GM23338 (cell line): ENCODE data around the gene TMEM98. TPM values are rescaled to one million over a fixed set of nuclear protein-coding genes. Genes with fewer than 3 reads are reported as not detected.

ENCODE experiments used
- ATAC-seq: fragments of 200-7000 bp; cut with Tn5 transposase; 3 replicates; pipeline ENCODE4 v1.9.1; 2020
- DNase-seq: peaks from one replicate; pipeline ENCODE4 v3.0.0-alpha.2; 2015; ENCODE audit warnings: low spot score
- H2AFZ ChIP-seq: fragments of 200-600 bp; sonication (generic); 2 replicates; pipeline ENCODE4 v1.8.0; 2016; ENCODE audit warnings: antibody characterized with exemption, mild to moderate bottlenecking, moderate library complexity
- H3F3A ChIP-seq: fragments of 200-600 bp; sonication (generic); replicated peaks from 2 replicates; pipeline ENCODE4 v1.8.0; 2017; ENCODE audit warnings: antibody characterized with exemption, mixed run types, low read depth
- H3K27ac ChIP-seq: fragments of 200-600 bp; sonication (generic); 2 replicates; pipeline ENCODE4 v1.6.1; 2016; ENCODE audit warnings: low read depth
- H3K27me3 ChIP-seq: fragments of 200-600 bp; sonication (generic); 2 replicates; pipeline ENCODE4 v1.8.0; 2016; ENCODE audit warnings: mild to moderate bottlenecking, mixed run types, moderate library complexity; ENCODE audit not compliant: insufficient read depth
- H3K36me3 ChIP-seq: fragments of 200-600 bp; sonication (generic); 2 replicates; pipeline ENCODE4 v1.8.0; 2016; ENCODE audit warnings: mild to moderate bottlenecking; ENCODE audit not compliant: insufficient read depth
- H3K4me1 ChIP-seq: fragments of 200-600 bp; sonication (generic); 2 replicates; pipeline ENCODE4 v1.8.0; 2016; ENCODE audit warnings: mild to moderate bottlenecking, moderate library complexity; ENCODE audit not compliant: insufficient read depth
- H3K4me2 ChIP-seq: fragments of 200-600 bp; sonication (generic); 2 replicates; pipeline ENCODE4 v1.7.1; 2017; ENCODE audit warnings: mixed run types
- H3K4me3 ChIP-seq: fragments of 200-600 bp; sonication (generic); 2 replicates; pipeline ENCODE4 v1.6.1; 2016; ENCODE audit warnings: mixed run types
- H3K79me2 ChIP-seq: fragments of 200-600 bp; sonication (generic); replicated peaks from 2 replicates; pipeline ENCODE4 v1.8.0; 2017; ENCODE audit warnings: mild to moderate bottlenecking; ENCODE audit not compliant: insufficient read depth
- H3K9me2 ChIP-seq: fragments of 200-600 bp; sonication (generic); 2 replicates; pipeline ENCODE4 v1.8.0; 2017; ENCODE audit not compliant: insufficient read depth
- H4K20me1 ChIP-seq: fragments of 200-600 bp; sonication (generic); replicated peaks from 2 replicates; pipeline ENCODE4 v1.8.0; 2017; ENCODE audit warnings: mild to moderate bottlenecking; ENCODE audit not compliant: insufficient read depth
- H3K27ac Mint-ChIP-seq: 2 replicates; pipeline ENCODE4 v1.8.0; 2020; ENCODE audit warnings: inconsistent platforms, mild to moderate bottlenecking, moderate library complexity, mixed read lengths
- H3K27me3 Mint-ChIP-seq: 3 replicates; pipeline ENCODE4 v1.8.0; 2022; ENCODE audit warnings: low read depth, mild to moderate bottlenecking, moderate library complexity, mixed read lengths, inconsistent platforms; ENCODE audit not compliant: insufficient read depth, poor library complexity
- H3K36me3 Mint-ChIP-seq: 3 replicates; pipeline ENCODE4 v1.8.0; 2021; ENCODE audit warnings: low read depth, mild to moderate bottlenecking, inconsistent platforms, moderate library complexity, mixed read lengths
- H3K4me1 Mint-ChIP-seq: 3 replicates; pipeline ENCODE4 v1.8.0; 2020; ENCODE audit warnings: mild to moderate bottlenecking, inconsistent platforms, mixed read lengths
- H3K4me3 Mint-ChIP-seq: 3 replicates; pipeline ENCODE4 v1.8.0; 2021; ENCODE audit warnings: moderate library complexity, mild to moderate bottlenecking, inconsistent platforms, mixed read lengths
- H3K9me3 Mint-ChIP-seq: 3 replicates; pipeline ENCODE4 v1.8.0; 2020; ENCODE audit warnings: moderate library complexity, mild to moderate bottlenecking, inconsistent platforms, mixed read lengths
- CREB1 ChIP-seq: fragments of 250-450 bp; sonication (Bioruptor Pico); IDR thresholded peaks from 2 replicates; pipeline ENCODE4 v1.5.0; 2020; ENCODE audit warnings: low read depth, mild to moderate bottlenecking, moderate library complexity
- EZH2 ChIP-seq: fragments of 200-600 bp; sonication (generic); IDR thresholded peaks from one replicate; pipeline ENCODE4 v1.8.0; 2017; ENCODE audit warnings: antibody characterized with exemption, mild to moderate bottlenecking, low read depth; ENCODE audit not compliant: unreplicated experiment
- EZH2phosphoT487 ChIP-seq: fragments of 200-600 bp; sonication (generic); IDR thresholded peaks from one replicate; pipeline ENCODE4 v1.8.1; 2018; ENCODE audit warnings: antibody characterized with exemption; ENCODE audit not compliant: unreplicated experiment
- JUNB ChIP-seq: IDR thresholded peaks from one replicate; pipeline ENCODE4 v1.6.1; 2016; ENCODE audit warnings: antibody characterized with exemption; ENCODE audit not compliant: unreplicated experiment
- NANOG ChIP-seq: IDR thresholded peaks from 2 replicates; pipeline ENCODE4 v1.6.1; 2016; ENCODE audit warnings: antibody characterized with exemption, borderline replicate concordance
- POLR2AphosphoS5 ChIP-seq: IDR thresholded peaks from 2 replicates; pipeline ENCODE4 v1.6.1; 2016; ENCODE audit warnings: antibody characterized with exemption, low read depth
- STAT1 ChIP-seq: IDR thresholded peaks from one replicate; pipeline ENCODE4 v1.6.1; 2016; ENCODE audit warnings: antibody characterized with exemption; ENCODE audit not compliant: unreplicated experiment
- ZNF114 ChIP-seq: fragments of 250-450 bp; sonication (Bioruptor Pico); IDR thresholded peaks from 2 replicates; pipeline ENCODE4 v1.5.0; 2020; ENCODE audit warnings: mild to moderate bottlenecking, moderate library complexity
- ZNF331 ChIP-seq: fragments of 250-450 bp; sonication (Bioruptor Pico); IDR thresholded peaks from 2 replicates; pipeline ENCODE4 v1.5.0; 2020; ENCODE audit warnings: low read depth, mild to moderate bottlenecking, moderate library complexity
- polyA plus RNA-seq: library from polyadenylated mRNA; unstranded; fragments of >200 nt; fragmentation: Nextera tagmentation; extraction: Ambion mirVana; gene quantifications from 2 replicates; pipeline ENCODE4 v1.2.1, GENCODE V29; 2016
- total RNA-seq: library from RNA; depleted of rRNA; stranded (reverse); fragments of >200 nt; shearing (Covaris generic); gene quantifications from 2 replicates; pipeline ENCODE4 v1.2.3, GENCODE V29; 2014
- TF ChIP-seq, protein P1 (sequence below): fragments of 250-450 bp; sonication (Bioruptor Pico); IDR thresholded peaks from 2 replicates; pipeline ENCODE4 v1.5.0; 2020; ENCODE audit warnings: mild to moderate bottlenecking, moderate library complexity
- TF ChIP-seq, protein P2 (sequence below), 2 experiments: fragments of 200-600 bp in 1 of 2; sonication (generic) in 1 of 2; conservative IDR thresholded peaks; 2 replicates each; pipeline versions ENCODE4 v1.5.1 to v1.6.1; 2016 to 2017; ENCODE audit warnings: antibody characterized with exemption in 2 of 2, low read depth in 2 of 2, mild to moderate bottlenecking in 2 of 2, moderate library complexity in 1 of 2
- TF ChIP-seq, protein P3 (sequence below): IDR thresholded peaks from 2 replicates; pipeline ENCODE4 v1.6.1; 2016; ENCODE audit warnings: antibody characterized with exemption
- TF ChIP-seq, protein P4 (sequence below): IDR thresholded peaks from one replicate; pipeline ENCODE4 v1.6.1; 2018; ENCODE audit warnings: antibody characterized with exemption; ENCODE audit not compliant: unreplicated experiment

The TMEM98 gene
- total and polyA plus RNA-seq, 2 experiments from 2014 or later = 60.4 to 94.8 TPM

DNA sequence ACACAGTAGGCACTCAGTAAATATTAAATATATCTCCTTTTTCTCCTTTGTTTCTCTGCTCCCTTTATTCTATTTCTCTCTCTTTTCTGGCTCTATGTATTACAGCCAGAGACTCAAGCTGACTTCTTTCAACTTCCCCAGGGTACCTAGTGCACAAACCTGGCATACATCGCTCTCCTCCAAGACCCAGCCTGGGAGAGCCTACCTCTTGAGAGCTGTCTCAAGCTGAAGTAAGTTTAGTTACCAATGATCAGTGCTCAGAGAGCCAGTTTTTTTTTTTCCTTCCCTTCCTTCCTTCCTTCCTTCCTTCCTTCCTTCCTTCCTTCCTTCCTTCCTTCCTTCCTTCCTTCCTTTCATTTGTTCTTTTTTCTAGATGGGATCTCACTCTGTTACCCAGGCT lies 19.8 kb downstream of the TMEM98 start:
- Histone ChIP-seq H3K4me1 (peaks cover 3% of the 10 kb centered on the region; the same call in 1 of the 2 replicates), H4K20me1 (no peaks in the 10 kb centered on the region), H3K36me3 (no peaks in the 10 kb centered on the region), H3K4me2 (no peak overlapping the region), H3K9me2 (no peaks in the 10 kb centered on the region; the same call in 1 of the 2 replicates), H3F3A (no peaks in the 10 kb centered on the region), H3K79me2 (no peaks in the 10 kb centered on the region), H3K27me3 (no peaks in the 10 kb centered on the region), H3K27ac (no peak overlapping the region), H2AFZ (no peak overlapping the region), H3K4me3 (no peak overlapping the region)
- TF ChIP-seq NANOG (no peak), EZH2phosphoT487 (no peak), CREB1 (CRISPR knock-in tag) (no peak), ZNF331 (CRISPR knock-in tag) (no peak), STAT1 (no peak), EZH2 (no peak), POLR2AphosphoS5 (no peak), JUNB (no peak), ZNF114 (no peak)
- TF ChIP-seq, protein P1, sequence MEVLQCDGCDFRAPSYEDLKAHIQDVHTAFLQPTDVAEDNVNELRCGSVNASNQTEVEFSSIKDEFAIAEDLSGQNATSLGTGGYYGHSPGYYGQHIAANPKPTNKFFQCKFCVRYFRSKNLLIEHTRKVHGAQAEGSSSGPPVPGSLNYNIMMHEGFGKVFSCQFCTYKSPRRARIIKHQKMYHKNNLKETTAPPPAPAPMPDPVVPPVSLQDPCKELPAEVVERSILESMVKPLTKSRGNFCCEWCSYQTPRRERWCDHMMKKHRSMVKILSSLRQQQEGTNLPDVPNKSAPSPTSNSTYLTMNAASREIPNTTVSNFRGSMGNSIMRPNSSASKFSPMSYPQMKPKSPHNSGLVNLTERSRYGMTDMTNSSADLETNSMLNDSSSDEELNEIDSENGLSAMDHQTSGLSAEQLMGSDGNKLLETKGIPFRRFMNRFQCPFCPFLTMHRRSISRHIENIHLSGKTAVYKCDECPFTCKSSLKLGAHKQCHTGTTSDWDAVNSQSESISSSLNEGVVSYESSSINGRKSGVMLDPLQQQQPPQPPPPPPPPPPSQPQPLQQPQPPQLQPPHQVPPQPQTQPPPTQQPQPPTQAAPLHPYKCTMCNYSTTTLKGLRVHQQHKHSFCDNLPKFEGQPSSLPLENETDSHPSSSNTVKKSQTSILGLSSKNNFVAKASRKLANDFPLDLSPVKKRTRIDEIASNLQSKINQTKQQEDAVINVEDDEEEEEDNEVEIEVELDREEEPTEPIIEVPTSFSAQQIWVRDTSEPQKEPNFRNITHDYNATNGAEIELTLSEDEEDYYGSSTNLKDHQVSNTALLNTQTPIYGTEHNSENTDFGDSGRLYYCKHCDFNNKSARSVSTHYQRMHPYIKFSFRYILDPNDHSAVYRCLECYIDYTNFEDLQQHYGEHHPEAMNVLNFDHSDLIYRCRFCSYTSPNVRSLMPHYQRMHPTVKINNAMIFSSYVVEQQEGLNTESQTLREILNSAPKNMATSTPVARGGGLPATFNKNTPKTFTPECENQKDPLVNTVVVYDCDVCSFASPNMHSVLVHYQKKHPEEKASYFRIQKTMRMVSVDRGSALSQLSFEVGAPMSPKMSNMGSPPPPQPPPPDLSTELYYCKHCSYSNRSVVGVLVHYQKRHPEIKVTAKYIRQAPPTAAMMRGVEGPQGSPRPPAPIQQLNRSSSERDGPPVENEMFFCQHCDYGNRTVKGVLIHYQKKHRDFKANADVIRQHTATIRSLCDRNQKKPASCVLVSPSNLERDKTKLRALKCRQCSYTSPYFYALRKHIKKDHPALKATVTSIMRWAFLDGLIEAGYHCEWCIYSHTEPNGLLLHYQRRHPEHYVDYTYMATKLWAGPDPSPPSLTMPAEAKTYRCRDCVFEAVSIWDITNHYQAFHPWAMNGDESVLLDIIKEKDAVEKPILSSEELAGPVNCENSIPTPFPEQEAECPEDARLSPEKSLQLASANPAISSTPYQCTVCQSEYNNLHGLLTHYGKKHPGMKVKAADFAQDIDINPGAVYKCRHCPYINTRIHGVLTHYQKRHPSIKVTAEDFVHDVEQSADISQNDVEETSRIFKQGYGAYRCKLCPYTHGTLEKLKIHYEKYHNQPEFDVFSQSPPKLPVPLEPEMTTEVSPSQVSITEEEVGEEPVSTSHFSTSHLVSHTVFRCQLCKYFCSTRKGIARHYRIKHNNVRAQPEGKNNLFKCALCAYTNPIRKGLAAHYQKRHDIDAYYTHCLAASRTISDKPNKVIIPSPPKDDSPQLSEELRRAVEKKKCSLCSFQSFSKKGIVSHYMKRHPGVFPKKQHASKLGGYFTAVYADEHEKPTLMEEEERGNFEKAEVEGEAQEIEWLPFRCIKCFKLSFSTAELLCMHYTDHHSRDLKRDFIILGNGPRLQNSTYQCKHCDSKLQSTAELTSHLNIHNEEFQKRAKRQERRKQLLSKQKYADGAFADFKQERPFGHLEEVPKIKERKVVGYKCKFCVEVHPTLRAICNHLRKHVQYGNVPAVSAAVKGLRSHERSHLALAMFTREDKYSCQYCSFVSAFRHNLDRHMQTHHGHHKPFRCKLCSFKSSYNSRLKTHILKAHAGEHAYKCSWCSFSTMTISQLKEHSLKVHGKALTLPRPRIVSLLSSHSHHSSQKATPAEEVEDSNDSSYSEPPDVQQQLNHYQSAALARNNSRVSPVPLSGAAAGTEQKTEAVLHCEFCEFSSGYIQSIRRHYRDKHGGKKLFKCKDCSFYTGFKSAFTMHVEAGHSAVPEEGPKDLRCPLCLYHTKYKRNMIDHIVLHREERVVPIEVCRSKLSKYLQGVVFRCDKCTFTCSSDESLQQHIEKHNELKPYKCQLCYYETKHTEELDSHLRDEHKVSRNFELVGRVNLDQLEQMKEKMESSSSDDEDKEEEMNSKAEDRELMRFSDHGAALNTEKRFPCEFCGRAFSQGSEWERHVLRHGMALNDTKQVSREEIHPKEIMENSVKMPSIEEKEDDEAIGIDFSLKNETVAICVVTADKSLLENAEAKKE (CRISPR knock-in tag) = no peak
- TF ChIP-seq, protein P2, sequence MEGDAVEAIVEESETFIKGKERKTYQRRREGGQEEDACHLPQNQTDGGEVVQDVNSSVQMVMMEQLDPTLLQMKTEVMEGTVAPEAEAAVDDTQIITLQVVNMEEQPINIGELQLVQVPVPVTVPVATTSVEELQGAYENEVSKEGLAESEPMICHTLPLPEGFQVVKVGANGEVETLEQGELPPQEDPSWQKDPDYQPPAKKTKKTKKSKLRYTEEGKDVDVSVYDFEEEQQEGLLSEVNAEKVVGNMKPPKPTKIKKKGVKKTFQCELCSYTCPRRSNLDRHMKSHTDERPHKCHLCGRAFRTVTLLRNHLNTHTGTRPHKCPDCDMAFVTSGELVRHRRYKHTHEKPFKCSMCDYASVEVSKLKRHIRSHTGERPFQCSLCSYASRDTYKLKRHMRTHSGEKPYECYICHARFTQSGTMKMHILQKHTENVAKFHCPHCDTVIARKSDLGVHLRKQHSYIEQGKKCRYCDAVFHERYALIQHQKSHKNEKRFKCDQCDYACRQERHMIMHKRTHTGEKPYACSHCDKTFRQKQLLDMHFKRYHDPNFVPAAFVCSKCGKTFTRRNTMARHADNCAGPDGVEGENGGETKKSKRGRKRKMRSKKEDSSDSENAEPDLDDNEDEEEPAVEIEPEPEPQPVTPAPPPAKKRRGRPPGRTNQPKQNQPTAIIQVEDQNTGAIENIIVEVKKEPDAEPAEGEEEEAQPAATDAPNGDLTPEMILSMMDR (conservative IDR thresholded peaks at IDR 0.05; ENCODE audit: low read depth in 2 of 2) = no peak
- TF ChIP-seq, protein P3, sequence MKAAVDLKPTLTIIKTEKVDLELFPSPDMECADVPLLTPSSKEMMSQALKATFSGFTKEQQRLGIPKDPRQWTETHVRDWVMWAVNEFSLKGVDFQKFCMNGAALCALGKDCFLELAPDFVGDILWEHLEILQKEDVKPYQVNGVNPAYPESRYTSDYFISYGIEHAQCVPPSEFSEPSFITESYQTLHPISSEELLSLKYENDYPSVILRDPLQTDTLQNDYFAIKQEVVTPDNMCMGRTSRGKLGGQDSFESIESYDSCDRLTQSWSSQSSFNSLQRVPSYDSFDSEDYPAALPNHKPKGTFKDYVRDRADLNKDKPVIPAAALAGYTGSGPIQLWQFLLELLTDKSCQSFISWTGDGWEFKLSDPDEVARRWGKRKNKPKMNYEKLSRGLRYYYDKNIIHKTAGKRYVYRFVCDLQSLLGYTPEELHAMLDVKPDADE = no peak
- TF ChIP-seq, protein P4, sequence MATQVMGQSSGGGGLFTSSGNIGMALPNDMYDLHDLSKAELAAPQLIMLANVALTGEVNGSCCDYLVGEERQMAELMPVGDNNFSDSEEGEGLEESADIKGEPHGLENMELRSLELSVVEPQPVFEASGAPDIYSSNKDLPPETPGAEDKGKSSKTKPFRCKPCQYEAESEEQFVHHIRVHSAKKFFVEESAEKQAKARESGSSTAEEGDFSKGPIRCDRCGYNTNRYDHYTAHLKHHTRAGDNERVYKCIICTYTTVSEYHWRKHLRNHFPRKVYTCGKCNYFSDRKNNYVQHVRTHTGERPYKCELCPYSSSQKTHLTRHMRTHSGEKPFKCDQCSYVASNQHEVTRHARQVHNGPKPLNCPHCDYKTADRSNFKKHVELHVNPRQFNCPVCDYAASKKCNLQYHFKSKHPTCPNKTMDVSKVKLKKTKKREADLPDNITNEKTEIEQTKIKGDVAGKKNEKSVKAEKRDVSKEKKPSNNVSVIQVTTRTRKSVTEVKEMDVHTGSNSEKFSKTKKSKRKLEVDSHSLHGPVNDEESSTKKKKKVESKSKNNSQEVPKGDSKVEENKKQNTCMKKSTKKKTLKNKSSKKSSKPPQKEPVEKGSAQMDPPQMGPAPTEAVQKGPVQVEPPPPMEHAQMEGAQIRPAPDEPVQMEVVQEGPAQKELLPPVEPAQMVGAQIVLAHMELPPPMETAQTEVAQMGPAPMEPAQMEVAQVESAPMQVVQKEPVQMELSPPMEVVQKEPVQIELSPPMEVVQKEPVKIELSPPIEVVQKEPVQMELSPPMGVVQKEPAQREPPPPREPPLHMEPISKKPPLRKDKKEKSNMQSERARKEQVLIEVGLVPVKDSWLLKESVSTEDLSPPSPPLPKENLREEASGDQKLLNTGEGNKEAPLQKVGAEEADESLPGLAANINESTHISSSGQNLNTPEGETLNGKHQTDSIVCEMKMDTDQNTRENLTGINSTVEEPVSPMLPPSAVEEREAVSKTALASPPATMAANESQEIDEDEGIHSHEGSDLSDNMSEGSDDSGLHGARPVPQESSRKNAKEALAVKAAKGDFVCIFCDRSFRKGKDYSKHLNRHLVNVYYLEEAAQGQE = no peak
- DNase-seq (no peak), ATAC-seq (no peak)
- Mint-ChIP-seq H3K4me1 (peaks cover 5% of the 10 kb centered on the region; the same call in 1 of the 3 replicates), H3K27me3 (peaks cover 4% of the 10 kb centered on the region), H3K36me3 (no peaks in the 10 kb centered on the region), H3K9me3 (no peaks in the 10 kb centered on the region), H3K4me3 (no peak overlapping the region), H3K27ac (no peak overlapping the region)
